GM21381 (cell line): ENCODE results near the gene MS4A15.

Experiments
- ATAC-seq: cut with Tn5 transposase; IDR thresholded peaks from one replicate; pipeline ENCODE4 v1.9.1; 2021; ENCODE audit warnings: mild to moderate bottlenecking, moderate library complexity; ENCODE audit not compliant: unreplicated experiment

The MS4A15 gene

GRCh38 chr11:60775420-60775961 lies 18.8 kb downstream of the MS4A15 start:
- ATAC-seq = peak; percentile 73

GRCh38 chr11:60776167-60776566 lies 19.5 kb downstream of the MS4A15 start:
- no peak for ATAC-seq

GRCh38 chr11:60777106-60777505 lies 20.4 kb downstream of the MS4A15 start:
- no peak for ATAC-seq

- no peak for ATAC-seq
These were observed 20.9 kb downstream of the MS4A15 start for GRCh38 chr11:60777572-60777971.

GRCh38 chr11:60780065-60780464 lies 23.4 kb downstream of the MS4A15 start:
- ATAC-seq = no peak

GRCh38 chr11:60780774-60781173 lies 24.1 kb downstream of the MS4A15 start:
- ATAC-seq = no peak

GRCh38 chr11:60781286-60781980 lies 24.8 kb downstream of the MS4A15 start:
- ATAC-seq = no peak

- ATAC-seq = no peak
These were observed 25.3 kb downstream of the MS4A15 start for GRCh38 chr11:60781981-60782316.

- no peak for ATAC-seq
These were observed 25.9 kb downstream of the MS4A15 start for GRCh38 chr11:60782393-60783140.

GRCh38 chr11:60783141-60783484 lies 26.4 kb downstream of the MS4A15 start:
- no peak for ATAC-seq

- no peak for ATAC-seq
These were observed 27.2 kb downstream of the MS4A15 start for GRCh38 chr11:60783911-60784310.

GRCh38 chr11:60785136-60785535 lies 28.5 kb downstream of the MS4A15 start, which contains the start of gene MS4A10:
Gene MS4A10 (plus strand): TSS chr11:60785333. CDS start chr11:60790336, 5,003 bp downstream.
- ATAC-seq = no peak

- ATAC-seq = no peak
These were observed 29.2 kb downstream of the MS4A15 start for GRCh38 chr11:60785806-60786361.

- no peak for ATAC-seq
These were observed 30.3 kb downstream of the MS4A15 start for GRCh38 chr11:60786811-60787567.

- ATAC-seq = no peak
These were observed 31.9 kb downstream of the MS4A15 start for GRCh38 chr11:60788401-60789125.

GRCh38 chr11:60790726-60791125 lies 34.1 kb downstream of the MS4A15 start:
- no peak for ATAC-seq

GRCh38 chr11:60791153-60791933 lies 34.7 kb downstream of the MS4A15 start:
- no peak for ATAC-seq

- no peak for ATAC-seq
These were observed 35.9 kb downstream of the MS4A15 start for GRCh38 chr11:60792521-60792920.

GRCh38 chr11:60795291-60795690 lies 38.6 kb downstream of the MS4A15 start:
- ATAC-seq = no peak
